ENCODE measurements around the gene NPAS4.
"Not testable (repeated sequence)": the region's sequence is repeated elsewhere in the genome, so short reads cannot be mapped to it uniquely, and the experiment has no call there.

Gene NPAS4

GRCh38 chr11:66420671-66421476, at the start of gene NPAS4:
Gene NPAS4, plus strand, starts transcription at chr11:66421035. Its CDS starts 145 bp downstream, at chr11:66421180.
- no peak for DNase-seq

DNA sequence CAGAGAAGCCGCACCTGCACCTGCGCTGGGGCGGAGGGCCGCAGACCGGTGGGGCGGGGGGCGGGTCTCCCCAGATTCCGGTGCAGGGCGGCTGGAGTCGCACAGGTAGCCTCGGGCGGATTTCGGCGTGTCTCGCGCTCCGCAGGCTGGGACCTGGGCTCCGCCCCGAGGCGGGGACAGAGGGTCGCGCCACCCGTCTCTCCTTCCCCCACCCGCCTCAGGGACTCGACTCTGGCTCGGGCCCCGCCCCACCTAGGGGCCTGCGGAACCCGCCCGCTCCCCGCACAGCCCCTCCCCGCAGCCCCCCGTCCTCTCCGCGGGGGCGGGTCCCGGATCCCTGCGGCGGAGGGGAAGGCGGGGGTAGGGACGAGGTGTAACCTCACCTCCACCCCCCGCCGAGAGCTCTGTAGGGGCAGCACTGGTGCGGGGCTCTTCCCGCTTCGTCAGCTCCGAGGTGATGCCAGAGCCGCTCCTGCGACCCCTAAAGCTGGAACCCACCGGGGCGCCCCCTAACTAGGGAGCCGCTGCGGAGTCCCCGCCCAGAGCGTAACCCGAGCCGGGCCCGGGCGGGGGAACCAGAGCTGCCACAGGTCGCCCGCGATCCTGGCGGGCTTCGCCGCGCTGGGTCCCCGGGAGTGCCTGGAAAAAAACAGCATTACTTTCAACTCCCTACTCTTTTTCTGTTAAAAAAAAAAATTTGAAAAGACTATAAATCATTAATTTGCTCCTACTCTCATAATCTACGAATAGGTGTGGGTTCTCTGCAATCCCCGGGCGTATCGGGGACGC, 49.0 kb upstream of the NPAS4 start, which contains the start of gene SLC29A2:
Gene SLC29A2, minus strand, starts transcription at position 134 of the 789 bp plus-strand sequence. CDS start 169 bp downstream, outside the sequence.
- peak; percentile 60 for DNase-seq

- no peak for DNase-seq
These were observed 47.6 kb upstream of the NPAS4 start for GRCh38 chr11:66373265-66373664.

GRCh38 chr11:66373690-66374287, 47.0 kb upstream of the NPAS4 start:
- DNase-seq: not testable (repeated sequence)

DNA sequence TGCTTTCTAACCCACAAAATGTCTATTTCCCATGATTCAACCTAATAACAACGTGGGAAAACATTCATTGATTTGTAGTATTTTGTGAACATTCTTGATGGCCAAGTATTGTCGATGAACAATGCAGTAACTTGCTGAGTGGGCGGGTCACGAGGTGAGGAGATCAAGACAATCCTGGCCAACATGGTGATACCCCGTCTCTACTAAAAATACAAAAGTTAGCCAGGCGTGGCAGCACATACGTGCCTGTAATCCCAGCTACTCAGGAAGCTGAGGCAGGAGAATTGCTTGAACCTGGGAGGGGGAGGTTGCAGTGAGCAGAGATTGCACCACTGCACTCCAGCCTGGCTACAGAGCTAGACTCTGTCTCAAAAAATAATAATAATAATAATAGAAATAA, 40.6 kb upstream of the NPAS4 start:
- DNase-seq: not testable (repeated sequence)

DNA sequence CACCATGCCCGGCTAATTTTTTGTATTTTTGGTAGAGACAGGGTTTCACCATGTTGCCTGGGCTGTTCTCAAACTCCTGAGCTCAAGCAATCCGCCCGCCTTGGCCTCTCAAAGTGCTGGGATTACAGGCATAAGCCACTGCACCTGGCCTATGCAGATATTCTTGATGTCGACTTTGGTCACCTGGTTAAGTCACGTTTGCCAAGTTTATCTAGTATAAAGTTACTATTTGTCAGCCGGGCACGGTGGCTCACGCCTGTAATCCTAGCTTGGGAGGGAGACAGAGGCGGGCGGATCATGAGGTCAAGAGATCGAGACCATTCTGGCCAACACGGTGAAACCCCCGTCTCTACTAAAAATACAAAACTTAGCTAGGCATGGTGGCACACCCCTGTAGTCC, 36.5 kb upstream of the NPAS4 start:
- not testable (repeated sequence) for DNase-seq

- DNase-seq: peak; percentile 72
These were observed 34.4 kb upstream of the NPAS4 start for GRCh38 chr11:66386171-66387069.

DNA sequence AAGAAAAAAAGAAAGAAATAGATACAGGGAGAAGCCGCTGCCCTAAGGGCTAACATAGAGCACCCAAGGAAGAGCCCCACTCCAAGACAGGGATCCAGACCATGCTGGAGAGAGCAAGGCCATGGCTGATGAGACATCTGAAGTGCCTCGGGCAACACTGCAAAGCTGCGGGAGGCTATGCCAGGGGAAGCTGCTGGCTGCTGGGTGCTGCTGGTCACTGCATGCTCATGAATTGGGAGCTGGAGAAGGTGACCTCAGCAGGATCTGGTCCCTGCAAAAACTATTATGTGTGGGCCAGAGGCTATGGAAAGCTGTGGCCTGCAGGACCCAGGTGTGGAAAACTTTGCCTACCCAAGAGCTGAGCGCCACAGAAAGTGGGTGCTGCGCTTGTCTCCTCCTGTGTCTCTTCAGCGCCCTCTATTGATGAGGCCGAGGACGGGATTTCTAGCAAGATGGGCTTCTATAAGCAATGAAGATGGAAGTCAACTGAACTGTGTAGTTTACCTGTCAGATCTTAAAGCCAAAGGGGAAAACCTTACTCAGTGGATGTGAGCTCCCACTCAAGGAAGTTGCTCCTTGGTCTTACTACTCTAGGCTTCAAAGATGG, 32.0 kb upstream of the NPAS4 start:
- DNase-seq: peak; percentile 25

DNA sequence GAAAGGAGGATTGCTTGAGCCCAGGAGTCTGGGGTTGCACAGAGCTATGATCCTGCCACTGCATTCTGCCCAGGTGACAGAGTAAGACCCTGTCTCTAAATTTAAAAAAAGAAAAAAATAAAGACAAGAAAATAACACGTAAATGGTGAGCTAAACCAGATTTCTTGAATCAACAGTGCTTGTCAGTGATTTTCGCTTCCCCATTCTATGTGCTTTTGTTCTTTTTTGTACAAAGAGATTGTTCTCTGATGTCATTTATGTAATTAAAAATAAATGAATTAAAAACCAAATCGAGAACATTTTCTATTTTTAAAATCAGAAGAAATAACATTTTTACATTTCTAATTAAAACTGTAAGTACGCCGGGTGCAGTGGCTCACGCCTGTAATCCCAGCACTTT, 29.5 kb upstream of the NPAS4 start:
- DNase-seq: no peak

DNA sequence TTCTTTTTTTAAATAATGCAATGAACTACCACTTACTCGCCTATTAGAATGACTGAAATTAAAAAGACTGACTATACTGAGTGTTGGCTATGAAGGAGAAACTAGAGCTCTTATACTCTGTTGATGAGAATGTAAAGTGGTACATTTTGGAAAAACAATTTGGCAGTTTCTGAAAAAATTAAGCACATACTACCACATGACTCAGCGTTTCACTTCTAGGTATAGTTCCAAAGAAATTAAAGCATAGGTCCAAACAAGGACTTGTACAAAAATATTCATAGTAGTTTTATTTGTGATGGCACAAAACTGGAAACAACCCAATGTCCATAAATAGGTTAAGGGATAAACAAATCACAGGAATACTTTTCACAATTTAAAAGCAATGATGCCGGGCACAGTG, 26.9 kb upstream of the NPAS4 start:
- no peak for DNase-seq

DNA sequence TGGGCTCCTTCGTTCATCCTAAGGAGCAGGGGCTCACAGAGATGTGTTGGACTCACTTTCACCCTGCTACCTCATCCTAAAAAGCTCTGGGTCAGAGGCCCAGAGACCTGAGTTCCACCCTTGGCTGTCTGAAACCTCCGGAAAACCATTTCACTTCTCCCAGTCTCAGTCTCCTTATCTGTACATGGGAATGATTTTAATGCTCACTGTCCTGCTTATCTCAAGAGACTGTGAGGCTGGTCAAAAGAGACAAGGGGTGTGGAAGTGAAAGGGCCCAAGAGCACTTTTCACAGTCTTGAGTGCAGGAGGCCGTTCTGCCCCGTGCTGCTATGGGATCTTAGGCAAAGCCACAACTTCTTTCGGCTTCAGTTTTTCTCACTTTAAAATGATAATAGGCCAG, 13.2 kb upstream of the NPAS4 start:
- DNase-seq: no peak

DNA sequence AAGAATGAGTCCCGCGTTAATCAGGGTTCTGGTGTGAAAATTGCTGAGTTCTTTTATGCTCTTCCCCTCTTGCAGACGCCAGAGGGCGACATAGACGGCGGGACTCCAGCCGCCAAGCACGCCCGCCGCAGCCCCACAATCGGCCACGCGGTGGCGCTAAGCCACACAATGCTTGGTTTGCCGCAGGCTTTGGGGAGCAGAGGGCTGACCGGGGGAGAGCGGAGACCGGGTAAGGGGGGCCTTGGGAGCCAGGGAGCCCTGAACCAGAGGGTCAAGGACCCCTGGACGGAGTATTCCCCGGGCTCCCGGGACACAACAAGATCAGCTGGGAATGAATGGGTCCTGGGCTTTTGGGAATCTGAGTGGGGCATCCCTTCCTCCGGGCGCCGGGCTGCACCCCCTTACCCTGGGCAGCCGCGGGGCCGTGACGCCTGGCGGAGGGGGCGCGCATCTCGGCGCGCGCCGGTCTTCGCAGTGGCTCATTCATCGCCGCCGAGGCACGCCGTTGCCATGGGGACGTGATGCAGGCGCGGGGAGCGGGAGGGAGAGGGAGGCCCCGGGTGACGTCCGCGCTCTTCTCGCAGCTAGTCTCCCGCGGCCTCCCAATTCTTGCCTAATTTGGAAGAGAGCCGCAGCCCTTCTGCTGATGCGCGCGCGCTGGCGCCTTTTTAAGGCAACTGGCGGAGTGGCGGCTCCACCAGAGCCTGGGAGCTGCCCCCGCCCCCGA, 12.2 kb upstream of the NPAS4 start:
- DNase-seq: peak; percentile 31

DNA sequence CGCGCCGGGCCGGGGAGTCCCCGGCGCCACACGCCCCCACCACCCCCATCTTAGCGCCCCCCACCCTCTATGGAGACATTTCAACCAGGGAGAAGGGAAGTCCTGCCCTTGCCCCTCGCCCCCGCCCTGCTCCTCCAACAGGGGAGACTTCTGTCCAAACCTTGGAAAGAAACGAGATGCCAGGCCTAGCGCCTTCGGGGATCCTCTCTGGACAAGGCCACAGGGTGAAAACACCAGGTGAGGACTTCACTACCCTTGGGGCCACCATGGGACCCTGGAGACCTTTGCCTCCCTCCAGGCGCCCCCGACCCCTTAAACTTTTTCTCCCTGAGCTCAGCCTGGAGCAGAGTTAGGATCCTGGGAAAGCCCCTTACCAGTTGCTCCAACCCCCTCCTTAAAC, 11.6 kb upstream of the NPAS4 start:
- DNase-seq: no peak

- no peak for DNase-seq
These were observed 10.6 kb upstream of the NPAS4 start for GRCh38 chr11:66410191-66410590.

GRCh38 chr11:66411323-66411722, 9.5 kb upstream of the NPAS4 start:
- DNase-seq: no peak

- DNase-seq: no peak
These were observed 8.7 kb upstream of the NPAS4 start for GRCh38 chr11:66412110-66412509.

- no peak for DNase-seq
These were observed 7.7 kb upstream of the NPAS4 start for GRCh38 chr11:66413167-66413566.

DNA sequence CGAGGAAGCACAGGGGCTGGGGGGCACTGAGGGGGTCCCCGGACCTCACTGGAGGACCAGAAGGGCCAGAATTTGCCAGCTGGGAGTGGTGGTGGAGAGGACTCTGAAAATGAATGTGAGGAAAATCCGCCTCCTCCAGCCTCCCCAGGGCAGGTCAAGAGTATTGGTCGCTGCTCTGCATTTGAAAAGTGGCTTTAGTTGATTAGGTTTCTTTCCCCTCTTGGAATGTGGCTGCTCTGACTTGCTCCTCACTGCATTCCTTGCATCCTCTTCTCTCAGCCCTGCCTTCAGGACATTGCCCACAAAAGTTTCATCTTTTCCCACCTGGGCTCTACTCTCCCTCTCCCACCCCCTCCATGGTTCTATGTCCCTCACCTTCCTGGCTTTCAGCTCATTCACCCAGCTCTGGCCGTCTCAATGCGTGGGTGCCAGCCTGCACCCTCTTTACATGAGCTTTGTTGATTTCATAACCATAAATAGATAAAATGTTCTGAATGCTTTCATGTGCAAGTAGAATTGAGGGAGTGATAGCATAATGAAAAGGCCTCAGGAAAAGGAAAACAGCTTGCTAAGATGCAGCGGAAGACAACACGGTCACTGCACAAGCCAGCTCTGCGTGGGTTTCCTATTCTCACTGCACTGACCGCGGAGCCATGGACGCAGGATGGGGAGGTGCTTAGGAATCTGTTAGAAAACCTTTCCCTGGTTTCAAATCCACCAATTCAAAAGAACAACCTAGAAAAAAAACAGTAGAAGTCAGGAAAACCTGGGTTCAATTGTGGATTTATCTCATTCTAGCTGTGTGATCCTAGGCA, 6.5 kb upstream of the NPAS4 start:
- no peak for DNase-seq

DNA sequence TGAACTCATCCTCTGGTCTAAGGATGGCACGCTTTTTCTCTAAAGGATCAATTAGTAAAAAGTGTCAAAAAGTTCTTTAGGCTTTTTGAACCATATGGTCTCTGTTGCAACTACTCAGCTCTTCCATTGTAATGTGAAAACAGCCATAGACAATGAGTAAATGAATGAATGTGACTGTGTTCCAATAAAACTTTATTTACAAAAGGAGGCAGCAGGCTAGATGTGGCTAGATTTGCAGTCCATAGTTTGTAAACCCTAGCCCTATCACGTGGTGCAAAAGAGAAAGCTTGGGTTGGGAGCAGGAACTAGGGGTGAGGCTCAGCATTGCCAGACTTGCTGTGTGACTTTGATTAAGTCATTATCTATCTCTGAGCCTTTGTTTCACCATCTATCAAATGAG, 5.4 kb upstream of the NPAS4 start:
- DNase-seq: no peak

DNA sequence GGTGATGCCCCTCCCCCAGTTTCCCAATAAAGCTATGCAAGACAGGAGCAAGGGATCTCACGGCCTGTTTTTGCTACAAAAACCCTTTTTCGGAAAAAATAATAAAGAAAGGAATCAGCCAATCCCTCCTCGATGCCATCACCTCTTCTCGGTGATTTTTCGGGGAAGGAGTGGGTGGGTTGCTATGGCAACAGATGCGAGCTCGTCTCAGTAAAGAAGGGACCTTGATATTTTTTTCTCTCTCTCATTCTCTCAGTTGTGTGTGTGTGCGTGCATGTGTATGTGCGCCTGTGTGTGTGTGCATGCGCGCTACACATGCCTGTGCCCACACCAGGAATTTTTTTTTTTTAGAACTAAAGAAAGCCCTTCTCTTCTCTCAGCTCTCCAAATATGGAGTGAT, 3.8 kb upstream of the NPAS4 start:
- DNase-seq: no peak

Data from NCI-H2029 treated with DMSO at 0.1 percent for 48 hours (cell line).